ENCODE results near the gene SLC39A3.

Gene SLC39A3

GRCh38 chr19:2766594-2767372 lies 27.0 kb upstream of the SLC39A3 start:
- TF ChIP-seq ZFX (IDR thresholded peaks at IDR 0.05; ENCODE audit: borderline replicate concordance) (no peak), CTCF (IDR thresholded peaks at IDR 0.05) (no peak)
- no peak overlapping the region for H3K27ac ChIP-seq

GRCh38 chr19:2765376-2765775 lies 25.6 kb upstream of the SLC39A3 start:
- no peak for TF ChIP-seq ZFX (IDR thresholded peaks at IDR 0.05; ENCODE audit: borderline replicate concordance)
- TF ChIP-seq CTCF (IDR thresholded peaks at IDR 0.05) = no peak
- H3K27ac ChIP-seq = no peak overlapping the region

- H3K27ac ChIP-seq = no peak overlapping the region
- TF ChIP-seq CTCF (IDR thresholded peaks at IDR 0.05) (no peak), ZFX (IDR thresholded peaks at IDR 0.05; ENCODE audit: borderline replicate concordance) (no peak)
Observed at GRCh38 chr19:2764945-2765344, 25.1 kb upstream of the SLC39A3 start.

GRCh38 chr19:2763687-2764086 lies 23.9 kb upstream of the SLC39A3 start:
- H3K27ac ChIP-seq = no peak overlapping the region
- TF ChIP-seq ZFX (IDR thresholded peaks at IDR 0.05; ENCODE audit: borderline replicate concordance) (no peak), CTCF (IDR thresholded peaks at IDR 0.05) (no peak)

GRCh38 chr19:2762783-2763496 lies 23.1 kb upstream of the SLC39A3 start:
- H3K27ac ChIP-seq = no peak overlapping the region
- no peak for TF ChIP-seq CTCF (IDR thresholded peaks at IDR 0.05)
- no peak for TF ChIP-seq ZFX (IDR thresholded peaks at IDR 0.05; ENCODE audit: borderline replicate concordance)

- H3K27ac ChIP-seq = no peak overlapping the region
- TF ChIP-seq CTCF (IDR thresholded peaks at IDR 0.05) (no peak), ZFX (IDR thresholded peaks at IDR 0.05; ENCODE audit: borderline replicate concordance) (no peak)
Observed at GRCh38 chr19:2761876-2762782, 22.3 kb upstream of the SLC39A3 start.
